ENCODE results near the gene SGSM2.

DNA sequence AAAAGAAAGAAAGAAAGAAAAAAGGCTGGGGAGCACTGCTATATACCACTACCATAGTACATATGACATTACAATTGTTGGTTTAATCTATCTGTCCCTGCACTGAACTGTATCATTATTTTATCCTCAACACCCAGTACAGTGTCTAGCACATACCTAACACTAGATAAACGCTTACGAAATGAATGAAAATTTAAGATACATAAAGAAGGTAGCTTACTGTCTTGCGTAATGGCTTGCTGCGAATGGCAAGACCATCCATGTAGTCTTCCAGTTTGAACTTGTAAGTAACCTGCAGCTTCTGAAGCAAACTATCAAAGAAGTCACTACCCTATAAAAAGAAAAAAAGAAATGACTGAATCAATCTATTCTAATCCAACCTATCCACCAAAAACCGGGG lies 40.3 kb upstream of the SGSM2 start:
- TF ChIP-seq, protein P1, sequence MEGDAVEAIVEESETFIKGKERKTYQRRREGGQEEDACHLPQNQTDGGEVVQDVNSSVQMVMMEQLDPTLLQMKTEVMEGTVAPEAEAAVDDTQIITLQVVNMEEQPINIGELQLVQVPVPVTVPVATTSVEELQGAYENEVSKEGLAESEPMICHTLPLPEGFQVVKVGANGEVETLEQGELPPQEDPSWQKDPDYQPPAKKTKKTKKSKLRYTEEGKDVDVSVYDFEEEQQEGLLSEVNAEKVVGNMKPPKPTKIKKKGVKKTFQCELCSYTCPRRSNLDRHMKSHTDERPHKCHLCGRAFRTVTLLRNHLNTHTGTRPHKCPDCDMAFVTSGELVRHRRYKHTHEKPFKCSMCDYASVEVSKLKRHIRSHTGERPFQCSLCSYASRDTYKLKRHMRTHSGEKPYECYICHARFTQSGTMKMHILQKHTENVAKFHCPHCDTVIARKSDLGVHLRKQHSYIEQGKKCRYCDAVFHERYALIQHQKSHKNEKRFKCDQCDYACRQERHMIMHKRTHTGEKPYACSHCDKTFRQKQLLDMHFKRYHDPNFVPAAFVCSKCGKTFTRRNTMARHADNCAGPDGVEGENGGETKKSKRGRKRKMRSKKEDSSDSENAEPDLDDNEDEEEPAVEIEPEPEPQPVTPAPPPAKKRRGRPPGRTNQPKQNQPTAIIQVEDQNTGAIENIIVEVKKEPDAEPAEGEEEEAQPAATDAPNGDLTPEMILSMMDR (IDR thresholded peaks at IDR 0.05; ENCODE audit: low read length): no peak
- TF ChIP-seq EZH2 (optimal IDR thresholded peaks at IDR 0.05; ENCODE audit: low read depth, low read length): no peak
- TF ChIP-seq EZH2phosphoT487 (IDR thresholded peaks at IDR 0.05; ENCODE audit: low read length): no peak
